ENCODE data around the gene RC3H2. TPM values are rescaled to one million over a fixed set of nuclear protein-coding genes. Genes with fewer than 3 reads are reported as not detected.
A peak's percentile ranks its signal among the peaks of the same experiment; 100 is the strongest.

RC3H2 gene
- total and polyA plus RNA-seq, 2 of the 13 experiments (the other 11 are each of a cell fraction or from before 2014, with no cell fraction given) = 21.0 to 36.4 TPM

GRCh38 chr9:122931226-122932121 is 26.3 kb upstream of the RC3H2 start, which contains the start of gene ZBTB26 (continued):
- TF ChIP-seq NR2C2 (CRISPR knock-in tag; IDR thresholded peaks at IDR 0.05; ENCODE audit: borderline replicate concordance) (peak; percentile 99), ZMYM4 (CRISPR knock-in tag; IDR thresholded peaks at IDR 0.05) (peak; percentile 91), MIXL1 (CRISPR knock-in tag; IDR thresholded peaks at IDR 0.05) (peak; percentile 61), GABPB1 (CRISPR knock-in tag; IDR thresholded peaks at IDR 0.05) (peak; percentile 99), SIX4 (CRISPR knock-in tag; IDR thresholded peaks at IDR 0.05) (peak; percentile 39; the same call in 1 of the 2 replicates), ZBTB26 (CRISPR knock-in tag; IDR thresholded peaks at IDR 0.05; ENCODE audit: borderline replicate concordance) (no peak), ZSCAN31 (CRISPR knock-in tag; IDR thresholded peaks at IDR 0.05; ENCODE audit: low read depth) (peak; percentile 89; the same call in 1 of the 2 replicates), ZNF670 (CRISPR knock-in tag; IDR thresholded peaks at IDR 0.05; ENCODE audit: borderline replicate concordance) (peak; percentile 48; the same call in 1 of the 2 replicates), AHDC1 (CRISPR knock-in tag; IDR thresholded peaks at IDR 0.05; ENCODE audit: borderline replicate concordance) (no peak), GTF2F1 (IDR thresholded peaks at IDR 0.05; ENCODE audit: low read length) (0 out of 2 replicates have a peak, but pooled peaks have one; percentile 46), ZFP90 (CRISPR knock-in tag; IDR thresholded peaks at IDR 0.05; ENCODE audit: borderline replicate concordance) (peak; percentile 85; the same call in 1 of the 2 replicates)
- TF ChIP-seq, protein P1, sequence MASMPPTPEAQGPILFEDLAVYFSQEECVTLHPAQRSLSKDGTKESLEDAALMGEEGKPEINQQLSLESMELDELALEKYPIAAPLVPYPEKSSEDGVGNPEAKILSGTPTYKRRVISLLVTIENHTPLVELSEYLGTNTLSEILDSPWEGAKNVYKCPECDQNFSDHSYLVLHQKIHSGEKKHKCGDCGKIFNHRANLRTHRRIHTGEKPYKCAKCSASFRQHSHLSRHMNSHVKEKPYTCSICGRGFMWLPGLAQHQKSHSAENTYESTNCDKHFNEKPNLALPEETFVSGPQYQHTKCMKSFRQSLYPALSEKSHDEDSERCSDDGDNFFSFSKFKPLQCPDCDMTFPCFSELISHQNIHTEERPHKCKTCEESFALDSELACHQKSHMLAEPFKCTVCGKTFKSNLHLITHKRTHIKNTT (CRISPR knock-in tag; IDR thresholded peaks at IDR 0.05) = 0 out of 2 replicates have a peak, but pooled peaks have one; percentile 44
- TF ChIP-seq, protein P2, sequence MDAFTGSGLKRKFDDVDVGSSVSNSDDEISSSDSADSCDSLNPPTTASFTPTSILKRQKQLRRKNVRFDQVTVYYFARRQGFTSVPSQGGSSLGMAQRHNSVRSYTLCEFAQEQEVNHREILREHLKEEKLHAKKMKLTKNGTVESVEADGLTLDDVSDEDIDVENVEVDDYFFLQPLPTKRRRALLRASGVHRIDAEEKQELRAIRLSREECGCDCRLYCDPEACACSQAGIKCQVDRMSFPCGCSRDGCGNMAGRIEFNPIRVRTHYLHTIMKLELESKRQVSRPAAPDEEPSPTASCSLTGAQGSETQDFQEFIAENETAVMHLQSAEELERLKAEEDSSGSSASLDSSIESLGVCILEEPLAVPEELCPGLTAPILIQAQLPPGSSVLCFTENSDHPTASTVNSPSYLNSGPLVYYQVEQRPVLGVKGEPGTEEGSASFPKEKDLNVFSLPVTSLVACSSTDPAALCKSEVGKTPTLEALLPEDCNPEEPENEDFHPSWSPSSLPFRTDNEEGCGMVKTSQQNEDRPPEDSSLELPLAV (CRISPR knock-in tag; conservative IDR thresholded peaks at IDR 0.05; ENCODE audit: low read depth) = no peak
- TF ChIP-seq, protein P3, sequence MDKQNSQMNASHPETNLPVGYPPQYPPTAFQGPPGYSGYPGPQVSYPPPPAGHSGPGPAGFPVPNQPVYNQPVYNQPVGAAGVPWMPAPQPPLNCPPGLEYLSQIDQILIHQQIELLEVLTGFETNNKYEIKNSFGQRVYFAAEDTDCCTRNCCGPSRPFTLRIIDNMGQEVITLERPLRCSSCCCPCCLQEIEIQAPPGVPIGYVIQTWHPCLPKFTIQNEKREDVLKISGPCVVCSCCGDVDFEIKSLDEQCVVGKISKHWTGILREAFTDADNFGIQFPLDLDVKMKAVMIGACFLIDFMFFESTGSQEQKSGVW (CRISPR knock-in tag; IDR thresholded peaks at IDR 0.05; ENCODE audit: borderline replicate concordance) = no peak
- TF ChIP-seq, protein P4, sequence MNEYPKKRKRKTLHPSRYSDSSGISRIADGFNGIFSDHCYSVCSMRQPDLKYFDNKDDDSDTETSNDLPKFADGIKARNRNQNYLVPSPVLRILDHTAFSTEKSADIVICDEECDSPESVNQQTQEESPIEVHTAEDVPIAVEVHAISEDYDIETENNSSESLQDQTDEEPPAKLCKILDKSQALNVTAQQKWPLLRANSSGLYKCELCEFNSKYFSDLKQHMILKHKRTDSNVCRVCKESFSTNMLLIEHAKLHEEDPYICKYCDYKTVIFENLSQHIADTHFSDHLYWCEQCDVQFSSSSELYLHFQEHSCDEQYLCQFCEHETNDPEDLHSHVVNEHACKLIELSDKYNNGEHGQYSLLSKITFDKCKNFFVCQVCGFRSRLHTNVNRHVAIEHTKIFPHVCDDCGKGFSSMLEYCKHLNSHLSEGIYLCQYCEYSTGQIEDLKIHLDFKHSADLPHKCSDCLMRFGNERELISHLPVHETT (CRISPR knock-in tag; conservative IDR thresholded peaks at IDR 0.05) = peak; percentile 86
